H9 (cell line): ENCODE data around the gene UPF1. TPM values are rescaled to one million over a fixed set of nuclear protein-coding genes. Genes with fewer than 3 reads are reported as not detected.
A peak's percentile ranks its signal among the peaks of the same experiment; 100 is the strongest.

ENCODE experiments used
- DNase-seq: peaks from one replicate; pipeline ENCODE4 v3.0.0-alpha.2; 2017
- H2AFZ ChIP-seq: one replicate; pipeline ENCODE4 v1.6.1; 2013; ENCODE audit warnings: mild to moderate bottlenecking, low read length, control low read depth, moderate library complexity
- H2AK5ac ChIP-seq: 2 replicates; pipeline ENCODE4 v1.6.1; 2013; ENCODE audit warnings: low read length, control low read depth, mixed read lengths; ENCODE audit not compliant: insufficient read length
- H2BK120ac ChIP-seq: one replicate; pipeline ENCODE4 v1.6.1; 2013; ENCODE audit warnings: low read depth, mild to moderate bottlenecking, low read length, control low read depth, inconsistent platforms; ENCODE audit not compliant: poor library complexity, severe bottlenecking
- H2BK12ac ChIP-seq: 2 replicates; pipeline ENCODE4 v1.6.1; 2013; ENCODE audit warnings: low read length, control low read depth, mixed read lengths, low read depth; ENCODE audit not compliant: insufficient read length
- H2BK15ac ChIP-seq: 2 replicates; pipeline ENCODE4 v1.6.1; 2013; ENCODE audit warnings: low read depth, low read length, control low read depth
- H2BK20ac ChIP-seq: one replicate; pipeline ENCODE4 v1.6.1; 2013; ENCODE audit warnings: low read depth, mild to moderate bottlenecking, low read length, control low read depth, inconsistent platforms; ENCODE audit not compliant: poor library complexity, severe bottlenecking
- H2BK5ac ChIP-seq: 2 replicates; pipeline ENCODE4 v1.6.1; 2013; ENCODE audit warnings: low read length, control low read depth, mixed read lengths; ENCODE audit not compliant: insufficient read length
- H3K14ac ChIP-seq: 2 replicates; pipeline ENCODE4 v1.6.1; 2013; ENCODE audit warnings: low read length, control low read depth; ENCODE audit not compliant: insufficient read depth
- H3K18ac ChIP-seq: 2 replicates; pipeline ENCODE4 v1.6.1; 2013; ENCODE audit warnings: low read depth, mild to moderate bottlenecking, mixed read lengths, low read length, control low read depth; ENCODE audit not compliant: insufficient read length
- H3K23ac ChIP-seq: 2 replicates; pipeline ENCODE4 v1.6.1; 2013; ENCODE audit warnings: low read length, control low read depth, mixed read lengths, low read depth; ENCODE audit not compliant: insufficient read length
- H3K23me2 ChIP-seq: 2 replicates; pipeline ENCODE4 v1.6.1; 2013; ENCODE audit warnings: low read depth, mild to moderate bottlenecking, mixed read lengths, low read length, control low read depth; ENCODE audit not compliant: insufficient read length, poor library complexity, severe bottlenecking
- H3K27ac ChIP-seq: 2 replicates; pipeline ENCODE4 v1.5.1; 2013; ENCODE audit warnings: low read length, control low read depth, mixed read lengths, low read depth; ENCODE audit not compliant: insufficient read length
- H3K27me3 ChIP-seq: 2 replicates; pipeline ENCODE4 v1.6.1; 2013; ENCODE audit warnings: low read length, control low read depth, inconsistent platforms; ENCODE audit not compliant: insufficient read depth
- H3K4ac ChIP-seq: 2 replicates; pipeline ENCODE4 v1.6.1; 2013; ENCODE audit warnings: low read depth, mild to moderate bottlenecking, control low read depth, inconsistent platforms, low read length, moderate library complexity
- H3K4me1 ChIP-seq: 2 replicates; pipeline ENCODE4 v1.6.1; 2013; ENCODE audit warnings: low read length, control low read depth, inconsistent platforms; ENCODE audit not compliant: insufficient read depth
- H3K4me2 ChIP-seq: 2 replicates; pipeline ENCODE4 v1.6.1; 2013; ENCODE audit warnings: low read length, control low read depth, mixed read lengths; ENCODE audit not compliant: insufficient read length, insufficient read depth
- H3K56ac ChIP-seq: 2 replicates; pipeline ENCODE4 v1.6.1; 2013; ENCODE audit warnings: low read depth, mild to moderate bottlenecking, mixed read lengths, low read length, control low read depth; ENCODE audit not compliant: insufficient read length
- H3K79me1 ChIP-seq: 2 replicates; pipeline ENCODE4 v1.6.1; 2013; ENCODE audit warnings: low read depth, mild to moderate bottlenecking, moderate library complexity, low read length, control low read depth, inconsistent platforms; ENCODE audit not compliant: insufficient read depth, poor library complexity, severe bottlenecking
- H3K79me2 ChIP-seq: 2 replicates; pipeline ENCODE4 v1.6.1; 2013; ENCODE audit warnings: low read length, control low read depth, inconsistent platforms; ENCODE audit not compliant: insufficient read depth
- H3K9ac ChIP-seq: 2 replicates; pipeline ENCODE4 v1.6.1; 2013; ENCODE audit warnings: low read length, control low read depth, mixed read lengths; ENCODE audit not compliant: insufficient read length; ENCODE audit errors: extremely low read depth
- H3K9me3 ChIP-seq: one replicate; pipeline ENCODE4 v1.6.1; 2013; ENCODE audit warnings: low read depth, low read length, inconsistent platforms; ENCODE audit not compliant: control insufficient read depth
- H3T11ph ChIP-seq: one replicate; pipeline ENCODE4 v1.6.1; 2013; ENCODE audit warnings: mild to moderate bottlenecking, low read length, control low read depth, inconsistent platforms
- H4K20me1 ChIP-seq: one replicate; pipeline ENCODE4 v1.6.1; 2013; ENCODE audit not compliant: control insufficient read depth, insufficient read length, insufficient read depth
- H4K5ac ChIP-seq: 2 replicates; pipeline ENCODE4 v1.6.1; 2013; ENCODE audit warnings: low read depth, mild to moderate bottlenecking, mixed read lengths, low read length, control low read depth; ENCODE audit not compliant: insufficient read length
- H4K8ac ChIP-seq: replicated peaks from 2 replicates; pipeline ENCODE4 v1.6.1; 2013; ENCODE audit warnings: low read length, control low read depth, mixed read lengths, low read depth; ENCODE audit not compliant: insufficient read length
- H4K91ac ChIP-seq: 2 replicates; pipeline ENCODE4 v1.6.1; 2013; ENCODE audit warnings: low read depth, mild to moderate bottlenecking, moderate library complexity, mixed read lengths, low read length, control low read depth; ENCODE audit not compliant: insufficient read length
- H3K27ac Mint-ChIP-seq, 3 experiments: 2 replicates in 2 of 3; 3 replicates in 1 of 3; pipeline ENCODE4 v1.8.0; 2020 to 2021; ENCODE audit warnings: mixed read lengths in 3 of 3, mild to moderate bottlenecking in 1 of 3, moderate library complexity in 1 of 3
- H3K27me3 Mint-ChIP-seq: 2 replicates; pipeline ENCODE4 v1.8.0; 2021; ENCODE audit warnings: low read depth, mild to moderate bottlenecking, moderate library complexity, mixed read lengths
- H3K36me3 Mint-ChIP-seq, 3 experiments: 2 replicates in 2 of 3; 3 replicates in 1 of 3; pipeline ENCODE4 v1.8.0; 2020 to 2021; ENCODE audit warnings: low read depth in 3 of 3, mixed read lengths in 3 of 3; ENCODE audit not compliant: insufficient read depth in 1 of 3
- H3K4me1 Mint-ChIP-seq, 2 experiments: 2 replicates each; pipeline ENCODE4 v1.8.0; 2020; ENCODE audit warnings: mixed read lengths in 2 of 2
- H3K4me3 Mint-ChIP-seq, 2 experiments: 2 replicates in 1 of 2; 3 replicates in 1 of 2; pipeline ENCODE4 v1.8.0; 2020 to 2021; ENCODE audit warnings: mild to moderate bottlenecking in 2 of 2, mixed read lengths in 2 of 2, moderate library complexity in 1 of 2
- H3K9me3 Mint-ChIP-seq, 2 experiments: 2 replicates in 1 of 2; 3 replicates in 1 of 2; pipeline ENCODE4 v1.8.0; 2020; ENCODE audit warnings: mild to moderate bottlenecking in 2 of 2, mixed read lengths in 2 of 2, moderate library complexity in 1 of 2
- WGBS: extraction: QIAGEN DNeasy Blood & Tissue Kit; methylation state at CpG from one replicate; pipeline ENCODE4 v1.1.7; 2013; ENCODE audit warnings: missing lambda C conversion rate, low lambda C conversion rate, mixed read lengths; ENCODE audit not compliant: insufficient read length; ENCODE audit errors: extremely low coverage; 5-methylcytosine and 5-hydroxymethylcytosine counted together
- total RNA-seq: library from RNA; stranded (reverse); gene quantifications from 2 replicates; pipeline ENCODE4 v1.2.1, GENCODE V29; 2021
- TF ChIP-seq, protein P1 (sequence below): fragments of 200-600 bp; sonication (generic); conservative IDR thresholded peaks from 3 replicates; pipeline ENCODE4 v1.8.0; 2021; ENCODE audit warnings: antibody characterized with exemption, mild to moderate bottlenecking

The UPF1 gene
- total RNA-seq, 1 experiment from 2014 or later = 85.4 TPM

- no peak overlapping the region for H2AK5ac ChIP-seq
- no peak overlapping the region for H2AFZ ChIP-seq
- H3K9me3 ChIP-seq = no peaks in the 10 kb centered on the region
- H3K27ac ChIP-seq = no peak overlapping the region
- H3K79me1 ChIP-seq = peaks cover 5% of the 10 kb centered on the region
- no peak for DNase-seq
- H4K5ac ChIP-seq = no peak overlapping the region
- no peak overlapping the region for H2BK15ac ChIP-seq
- Mint-ChIP-seq H3K27ac (0 out of 7 replicates have a peak overlapping the region, but pooled peaks of 1 of the 3 experiments have one; percentile 28), H3K4me1 (peaks cover 2% of the 10 kb centered on the region in 2 experiments; a peak in 3 of 4 replicates), H3K36me3 (peaks cover 58 to 93% (median 89%) of the 10 kb centered on the region in 3 experiments), H3K27me3 (no peaks in the 10 kb centered on the region), H3K9me3 (no peaks in the 10 kb centered on the region; a peak in 1 of 5 replicates), H3K4me3 (no peak overlapping the region)
- H3K14ac ChIP-seq = no peak overlapping the region
- no peak overlapping the region for H3K18ac ChIP-seq
- no peak overlapping the region for H3K56ac ChIP-seq
- H3K4me2 ChIP-seq = no peak overlapping the region
- H3T11ph ChIP-seq = no peak overlapping the region
- no peaks in the 10 kb centered on the region for H4K20me1 ChIP-seq
- no peak overlapping the region for H4K91ac ChIP-seq
- H2BK20ac ChIP-seq = no peak overlapping the region
- no peaks in the 10 kb centered on the region for H3K4me1 ChIP-seq
- H3K9ac ChIP-seq = no peak overlapping the region
- TF ChIP-seq, protein P1, sequence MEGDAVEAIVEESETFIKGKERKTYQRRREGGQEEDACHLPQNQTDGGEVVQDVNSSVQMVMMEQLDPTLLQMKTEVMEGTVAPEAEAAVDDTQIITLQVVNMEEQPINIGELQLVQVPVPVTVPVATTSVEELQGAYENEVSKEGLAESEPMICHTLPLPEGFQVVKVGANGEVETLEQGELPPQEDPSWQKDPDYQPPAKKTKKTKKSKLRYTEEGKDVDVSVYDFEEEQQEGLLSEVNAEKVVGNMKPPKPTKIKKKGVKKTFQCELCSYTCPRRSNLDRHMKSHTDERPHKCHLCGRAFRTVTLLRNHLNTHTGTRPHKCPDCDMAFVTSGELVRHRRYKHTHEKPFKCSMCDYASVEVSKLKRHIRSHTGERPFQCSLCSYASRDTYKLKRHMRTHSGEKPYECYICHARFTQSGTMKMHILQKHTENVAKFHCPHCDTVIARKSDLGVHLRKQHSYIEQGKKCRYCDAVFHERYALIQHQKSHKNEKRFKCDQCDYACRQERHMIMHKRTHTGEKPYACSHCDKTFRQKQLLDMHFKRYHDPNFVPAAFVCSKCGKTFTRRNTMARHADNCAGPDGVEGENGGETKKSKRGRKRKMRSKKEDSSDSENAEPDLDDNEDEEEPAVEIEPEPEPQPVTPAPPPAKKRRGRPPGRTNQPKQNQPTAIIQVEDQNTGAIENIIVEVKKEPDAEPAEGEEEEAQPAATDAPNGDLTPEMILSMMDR = no peak
- H3K79me2 ChIP-seq = no peaks in the 10 kb centered on the region; the same call in 1 of the 2 replicates
- H4K8ac ChIP-seq = no peak overlapping the region
- H2BK5ac ChIP-seq = no peak overlapping the region
- no peak overlapping the region for H3K4ac ChIP-seq
- no peak overlapping the region for H2BK120ac ChIP-seq
- no peaks in the 10 kb centered on the region for H3K23me2 ChIP-seq
- H3K23ac ChIP-seq = no peak overlapping the region
- H3K27me3 ChIP-seq = no peaks in the 10 kb centered on the region
- no peak overlapping the region for H2BK12ac ChIP-seq
- WGBS = no CpG with 5 or more reads among the region's 31 CpGs
These were observed 20.0 kb downstream of the UPF1 start for GRCh38 chr19:18851673-18852325.
